ENCODE data around the gene RHOT2.

Gene RHOT2

DNA sequence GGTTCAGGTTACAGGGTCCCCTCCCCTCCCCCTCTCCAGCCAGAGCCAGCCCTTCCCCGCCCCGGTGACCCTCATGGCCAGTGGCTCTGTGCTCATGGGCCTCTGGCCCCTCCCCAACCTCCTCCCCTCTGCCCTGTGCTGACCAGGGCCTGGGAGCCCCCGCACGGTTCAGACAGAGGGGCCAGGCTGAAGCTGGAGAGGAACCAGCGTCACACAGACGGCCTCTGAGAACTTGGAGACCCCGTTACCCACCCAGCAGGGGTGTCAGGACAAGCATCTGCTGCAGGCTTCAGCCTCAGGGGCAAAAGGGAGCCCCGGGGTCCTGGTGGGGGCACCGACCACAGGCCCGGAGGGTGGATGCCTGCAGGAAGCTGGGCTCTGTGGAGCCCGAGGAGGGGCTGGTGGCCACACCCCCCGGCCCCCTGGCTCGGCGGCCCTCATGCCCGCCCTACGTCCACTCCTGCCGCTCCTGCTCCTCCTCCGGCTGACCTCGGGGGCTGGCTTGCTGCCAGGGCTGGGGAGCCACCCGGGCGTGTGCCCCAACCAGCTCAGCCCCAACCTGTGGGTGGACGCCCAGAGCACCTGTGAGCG is 37.0 kb upstream of the RHOT2 start, which contains the start of gene WFIKKN1:
WFIKKN1 (plus strand) TSS at position 171 of the 591 bp plus-strand sequence; CDS start at position 440, 269 bp downstream.
- no peak within 1 kb of the TSS for H3K27ac ChIP-seq
- peaks cover 14 to 67% (median 46%) of the 10 kb centered on the region in 3 donors for H3K36me3 ChIP-seq
- peaks cover 0 to 7% of the 10 kb centered on the region in 2 donors for H3K27me3 ChIP-seq
- TF ChIP-seq, protein P1, sequence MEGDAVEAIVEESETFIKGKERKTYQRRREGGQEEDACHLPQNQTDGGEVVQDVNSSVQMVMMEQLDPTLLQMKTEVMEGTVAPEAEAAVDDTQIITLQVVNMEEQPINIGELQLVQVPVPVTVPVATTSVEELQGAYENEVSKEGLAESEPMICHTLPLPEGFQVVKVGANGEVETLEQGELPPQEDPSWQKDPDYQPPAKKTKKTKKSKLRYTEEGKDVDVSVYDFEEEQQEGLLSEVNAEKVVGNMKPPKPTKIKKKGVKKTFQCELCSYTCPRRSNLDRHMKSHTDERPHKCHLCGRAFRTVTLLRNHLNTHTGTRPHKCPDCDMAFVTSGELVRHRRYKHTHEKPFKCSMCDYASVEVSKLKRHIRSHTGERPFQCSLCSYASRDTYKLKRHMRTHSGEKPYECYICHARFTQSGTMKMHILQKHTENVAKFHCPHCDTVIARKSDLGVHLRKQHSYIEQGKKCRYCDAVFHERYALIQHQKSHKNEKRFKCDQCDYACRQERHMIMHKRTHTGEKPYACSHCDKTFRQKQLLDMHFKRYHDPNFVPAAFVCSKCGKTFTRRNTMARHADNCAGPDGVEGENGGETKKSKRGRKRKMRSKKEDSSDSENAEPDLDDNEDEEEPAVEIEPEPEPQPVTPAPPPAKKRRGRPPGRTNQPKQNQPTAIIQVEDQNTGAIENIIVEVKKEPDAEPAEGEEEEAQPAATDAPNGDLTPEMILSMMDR (IDR thresholded peaks at IDR 0.05), result no peak
- H3K4me1 ChIP-seq, result peaks cover 0 to 34% (median 25%) of the 10 kb centered on the region in 4 donors
- no peak within 1 kb of the TSS for H3K4me3 ChIP-seq
- intact Hi-C loops (cut with DNase I; ENCODE audit: low total_unique reads), result loop anchor here (10.0 kb wide), 1 partner anchor 46 kb away; no protein-coding TSS in a partner anchor
- DNase-seq, result no peak
- no peaks in the 10 kb centered on the region for H3K9me3 ChIP-seq

DNA sequence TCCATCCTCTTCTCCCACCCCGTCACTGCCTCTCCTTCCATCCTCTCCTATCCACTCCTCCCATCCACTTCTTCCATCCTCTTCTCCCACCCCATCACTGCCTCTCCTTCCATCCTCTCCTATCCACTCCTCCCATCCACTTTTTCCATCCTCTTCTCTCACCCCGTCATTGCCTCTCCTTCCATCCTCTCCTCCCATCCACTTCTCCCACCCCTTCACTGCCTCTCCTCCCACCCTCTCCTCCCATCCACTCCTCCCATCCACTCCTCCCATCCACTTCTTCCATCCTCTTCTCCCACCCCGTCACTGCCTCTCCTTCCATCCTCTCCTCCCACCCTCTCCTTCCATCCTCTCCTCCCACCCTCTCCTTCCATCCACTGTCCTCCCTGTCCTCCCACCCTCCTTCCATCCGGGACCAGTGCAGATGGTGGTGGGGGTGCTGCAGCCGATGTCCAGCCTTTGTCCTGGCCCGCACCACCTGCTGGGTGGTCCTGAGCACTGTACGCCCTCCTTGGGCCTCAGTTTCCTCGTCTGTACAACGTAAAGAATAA is 36.0 kb upstream of the RHOT2 start:
- Histone ChIP-seq H3K4me3 (no peak overlapping the region), H3K27me3 (peaks cover 0 to 7% of the 10 kb centered on the region in 2 donors), H3K27ac (no peak overlapping the region), H3K9me3 (no peaks in the 10 kb centered on the region), H3K36me3 (peaks cover 7 to 57% (median 36%) of the 10 kb centered on the region in 3 donors), H3K4me1 (peaks cover 0 to 34% (median 25%) of the 10 kb centered on the region in 4 donors)
- TF ChIP-seq, protein P1 (IDR thresholded peaks at IDR 0.05), result no peak
- DNase-seq, result no peak
- intact Hi-C loops (cut with DNase I; ENCODE audit: low total_unique reads), result loop anchor here (10.0 kb wide), 1 partner anchor 47 kb away; no protein-coding TSS in a partner anchor

DNA sequence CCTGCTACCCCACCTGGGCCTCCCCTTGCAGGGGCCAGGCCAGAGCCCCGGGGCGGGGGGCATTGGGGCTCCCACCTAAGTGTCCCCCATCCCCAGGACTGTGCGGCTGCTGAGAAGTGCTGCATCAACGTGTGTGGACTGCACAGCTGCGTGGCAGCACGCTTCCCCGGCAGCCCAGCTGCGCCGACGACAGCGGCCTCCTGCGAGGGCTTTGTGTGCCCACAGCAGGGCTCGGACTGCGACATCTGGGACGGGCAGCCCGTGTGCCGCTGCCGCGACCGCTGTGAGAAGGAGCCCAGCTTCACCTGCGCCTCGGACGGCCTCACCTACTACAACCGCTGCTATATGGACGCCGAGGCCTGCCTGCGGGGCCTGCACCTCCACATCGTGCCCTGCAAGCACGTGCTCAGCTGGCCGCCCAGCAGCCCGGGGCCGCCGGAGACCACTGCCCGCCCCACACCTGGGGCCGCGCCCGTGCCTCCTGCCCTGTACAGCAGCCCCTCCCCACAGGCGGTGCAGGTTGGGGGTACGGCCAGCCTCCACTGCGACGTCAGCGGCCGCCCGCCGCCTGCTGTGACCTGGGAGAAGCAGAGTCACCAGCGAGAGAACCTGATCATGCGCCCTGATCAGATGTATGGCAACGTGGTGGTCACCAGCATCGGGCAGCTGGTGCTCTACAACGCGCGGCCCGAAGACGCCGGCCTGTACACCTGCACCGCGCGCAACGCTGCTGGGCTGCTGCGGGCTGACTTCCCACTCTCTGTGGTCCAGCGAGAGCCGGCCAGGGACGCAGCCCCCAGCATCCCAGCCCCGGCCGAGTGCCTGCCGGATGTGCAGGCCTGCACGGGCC is 35.2 kb upstream of the RHOT2 start:
- Histone ChIP-seq H3K9me3 (no peaks in the 10 kb centered on the region), H3K27me3 (peaks cover 0 to 7% of the 10 kb centered on the region in 2 donors), H3K27ac (no peak overlapping the region), H3K36me3 (peaks cover under 1 to 49% (median 28%) of the 10 kb centered on the region in 3 donors), H3K4me3 (no peak overlapping the region), H3K4me1 (peaks cover 0 to 41% (median 30%) of the 10 kb centered on the region in 4 donors)
- intact Hi-C loops (cut with DNase I; ENCODE audit: low total_unique reads), result loop anchor here (10.0 kb wide), 1 partner anchor 48 kb away; no protein-coding TSS in a partner anchor
- DNase-seq, result no peak
- TF ChIP-seq, protein P1 (IDR thresholded peaks at IDR 0.05), result no peak

DNA sequence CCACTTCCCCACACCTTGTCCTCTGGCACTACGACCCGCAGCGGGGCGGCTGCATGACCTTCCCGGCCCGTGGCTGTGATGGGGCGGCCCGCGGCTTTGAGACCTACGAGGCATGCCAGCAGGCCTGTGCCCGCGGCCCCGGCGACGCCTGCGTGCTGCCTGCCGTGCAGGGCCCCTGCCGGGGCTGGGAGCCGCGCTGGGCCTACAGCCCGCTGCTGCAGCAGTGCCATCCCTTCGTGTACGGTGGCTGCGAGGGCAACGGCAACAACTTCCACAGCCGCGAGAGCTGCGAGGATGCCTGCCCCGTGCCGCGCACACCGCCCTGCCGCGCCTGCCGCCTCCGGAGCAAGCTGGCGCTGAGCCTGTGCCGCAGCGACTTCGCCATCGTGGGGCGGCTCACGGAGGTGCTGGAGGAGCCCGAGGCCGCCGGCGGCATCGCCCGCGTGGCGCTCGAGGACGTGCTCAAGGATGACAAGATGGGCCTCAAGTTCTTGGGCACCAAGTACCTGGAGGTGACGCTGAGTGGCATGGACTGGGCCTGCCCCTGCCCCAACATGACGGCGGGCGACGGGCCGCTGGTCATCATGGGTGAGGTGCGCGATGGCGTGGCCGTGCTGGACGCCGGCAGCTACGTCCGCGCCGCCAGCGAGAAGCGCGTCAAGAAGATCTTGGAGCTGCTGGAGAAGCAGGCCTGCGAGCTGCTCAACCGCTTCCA is 34.4 kb upstream of the RHOT2 start:
- H3K4me1 ChIP-seq, result peaks cover 0 to 45% (median 31%) of the 10 kb centered on the region in 4 donors
- intact Hi-C loops (cut with DNase I; ENCODE audit: low total_unique reads), result loop anchor here (10.0 kb wide), 1 partner anchor 49 kb away; no protein-coding TSS in a partner anchor
- H3K27me3 ChIP-seq, result peaks cover 0 to 7% of the 10 kb centered on the region in 2 donors
- no peaks in the 10 kb centered on the region for H3K9me3 ChIP-seq
- no peak overlapping the region for H3K4me3 ChIP-seq
- peaks cover 0 to 41% (median 20%) of the 10 kb centered on the region in 3 donors for H3K36me3 ChIP-seq
- H3K27ac ChIP-seq, result no peak overlapping the region
- DNase-seq, result no peak
- TF ChIP-seq, protein P1 (IDR thresholded peaks at IDR 0.05), result no peak
